Activated T-cell treated with anti-CD3 and anti-CD28 coated beads for 48 hours (primary cell): ENCODE data around the gene COX10.
A peak's percentile ranks its signal among the peaks of the same experiment; 100 is the strongest.
"Not testable (repeated sequence)": the region's sequence is repeated elsewhere in the genome, so short reads cannot be mapped to it uniquely, and the experiment has no call there.

ENCODE experiments used
- DNase-seq: peaks from one replicate; pipeline ENCODE4 v3.0.0-alpha.2; 2020; ENCODE audit warnings: low read depth

The COX10 gene

GRCh38 chr17:14069251-14070021, at the start of gene COX10:
COX10 (plus strand) TSS chr17:14069504; CDS start chr17:14069606, 102 bp downstream.
- DNase-seq, result peak; percentile 82

GRCh38 chr17:14021651-14022294, 47.5 kb upstream of the COX10 start:
- DNase-seq, result not testable (repeated sequence)

GRCh38 chr17:14029755-14030154, 39.5 kb upstream of the COX10 start:
- DNase-seq, result not testable (repeated sequence)

- DNase-seq, result no peak
Measured at GRCh38 chr17:14032234-14032633, 37.1 kb upstream of the COX10 start.

- no peak for DNase-seq
Measured at GRCh38 chr17:14033166-14033565, 36.1 kb upstream of the COX10 start.

GRCh38 chr17:14037453-14037852, 31.9 kb upstream of the COX10 start:
- DNase-seq, result no peak

GRCh38 chr17:14038206-14038605, 31.1 kb upstream of the COX10 start:
- no peak for DNase-seq

- no peak for DNase-seq
Measured at GRCh38 chr17:14042411-14042810, 26.9 kb upstream of the COX10 start.

GRCh38 chr17:14044702-14045101, 24.6 kb upstream of the COX10 start:
- no peak for DNase-seq

- no peak for DNase-seq
Measured at GRCh38 chr17:14046978-14047377, 22.3 kb upstream of the COX10 start.

- no peak for DNase-seq
Measured at GRCh38 chr17:14047591-14047990, 21.7 kb upstream of the COX10 start.

- DNase-seq, result no peak
Measured at GRCh38 chr17:14048169-14048568, 21.1 kb upstream of the COX10 start.

GRCh38 chr17:14050616-14051015, 18.7 kb upstream of the COX10 start:
- no peak for DNase-seq

GRCh38 chr17:14051692-14052091, 17.6 kb upstream of the COX10 start:
- DNase-seq, result no peak

GRCh38 chr17:14052886-14053615, 16.3 kb upstream of the COX10 start:
- DNase-seq, result no peak

- no peak for DNase-seq
Measured at GRCh38 chr17:14057591-14057990, 11.7 kb upstream of the COX10 start.

GRCh38 chr17:14058051-14058450, 11.3 kb upstream of the COX10 start:
- no peak for DNase-seq

GRCh38 chr17:14060706-14061105, 8.6 kb upstream of the COX10 start:
- no peak for DNase-seq

GRCh38 chr17:14061666-14062560, 7.4 kb upstream of the COX10 start:
- DNase-seq, result no peak

GRCh38 chr17:14067347-14067746, 2.0 kb upstream of the COX10 start:
- DNase-seq, result no peak

GRCh38 chr17:14068542-14069250, 608 bp upstream of the COX10 start:
- no peak for DNase-seq
